Lower leg skin (tissue), 4 donors: ENCODE results near the gene LIF. TPM values are rescaled to one million over a fixed set of nuclear protein-coding genes. Genes with fewer than 3 reads are reported as not detected.

Source experiments
- DNase-seq, 2 donors: peaks; one replicate each; pipeline ENCODE4 v3.0.0-alpha.2; 2019; ENCODE audit warnings: low spot score in 2 of 2
- H3K4me3 ChIP-seq: fragments of 200-600 bp; sonication (generic); 2 replicates; pipeline ENCODE4 v1.5.1; 2017; ENCODE audit warnings: mild to moderate bottlenecking, low read depth; ENCODE audit not compliant: poor library complexity, severe bottlenecking
- POLR2A ChIP-seq, 2 donors: fragments of 450-650 bp; IDR thresholded peaks; one replicate each; pipeline ENCODE4 v1.6.1; 2016 to 2017; ENCODE audit warnings: antibody characterized with exemption in 2 of 2, mild to moderate bottlenecking in 1 of 2, moderate library complexity in 1 of 2
- WGBS, 2 donors: methylation state at CpG; one replicate each; pipeline ENCODE4 v1.1.5; 2018; 5-methylcytosine and 5-hydroxymethylcytosine counted together
- intact Hi-C: fragments of 100-400 bp; cut with DNase I; formaldehyde crosslinking; loops from one replicate; pipeline ENCODE4 v1.15.0; 2023; ENCODE audit warnings: low total_unique reads
- total RNA-seq, 4 donors: library from RNA; depleted of rRNA; stranded (reverse); fragments of >200 nt; gene quantifications; one replicate each; pipeline ENCODE4 v1.1.0, GENCODE V29; 2016
- TF ChIP-seq, protein P1 (sequence below), 3 donors: fragments of 450-650 bp; IDR thresholded peaks; one replicate each; pipeline ENCODE4 v1.5.1; 2016; ENCODE audit warnings: antibody characterized with exemption in 3 of 3, mild to moderate bottlenecking in 3 of 3, moderate library complexity in 2 of 3

The LIF gene
- total RNA-seq, 4 donors from 2014 or later = 5.2 to 11.8 (median 7.0) TPM

DNA sequence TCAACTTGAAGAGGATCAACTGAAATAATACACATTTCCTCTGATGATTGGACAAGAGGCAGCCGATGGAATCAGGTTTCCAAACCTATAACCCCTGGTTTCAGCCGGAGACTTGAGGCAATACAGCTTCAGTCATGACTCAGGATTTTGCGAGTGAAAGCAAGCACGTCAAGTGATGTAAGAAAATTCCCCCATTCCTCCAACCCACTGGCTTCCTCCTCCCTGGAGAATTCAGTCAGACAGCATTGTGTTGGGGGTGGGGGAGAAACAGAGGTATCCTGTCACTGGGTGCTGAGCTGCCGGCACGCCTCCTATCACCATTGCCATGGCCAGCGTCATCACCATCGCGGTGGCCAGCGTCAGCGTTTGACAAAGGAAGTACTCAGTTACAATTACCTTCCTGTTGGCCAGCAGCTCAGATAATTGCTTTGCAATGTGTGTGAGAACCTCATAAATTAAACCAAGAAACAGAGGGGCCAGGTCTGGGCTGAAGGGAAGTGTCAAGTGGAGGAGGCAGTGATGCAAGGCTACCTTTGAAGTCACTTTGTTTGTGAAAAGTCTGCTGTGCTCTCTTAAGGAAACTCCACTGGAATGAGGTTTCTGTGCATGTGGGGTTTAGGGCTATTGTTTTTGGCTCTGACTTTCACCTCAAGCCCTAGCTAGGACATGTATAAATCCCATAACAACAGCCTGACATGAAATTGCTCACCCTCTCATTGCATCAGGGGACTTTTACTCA lies 50.2 kb downstream of the LIF start:
- peak; percentile 83 to 94 for DNase-seq
- TF ChIP-seq, protein P1, sequence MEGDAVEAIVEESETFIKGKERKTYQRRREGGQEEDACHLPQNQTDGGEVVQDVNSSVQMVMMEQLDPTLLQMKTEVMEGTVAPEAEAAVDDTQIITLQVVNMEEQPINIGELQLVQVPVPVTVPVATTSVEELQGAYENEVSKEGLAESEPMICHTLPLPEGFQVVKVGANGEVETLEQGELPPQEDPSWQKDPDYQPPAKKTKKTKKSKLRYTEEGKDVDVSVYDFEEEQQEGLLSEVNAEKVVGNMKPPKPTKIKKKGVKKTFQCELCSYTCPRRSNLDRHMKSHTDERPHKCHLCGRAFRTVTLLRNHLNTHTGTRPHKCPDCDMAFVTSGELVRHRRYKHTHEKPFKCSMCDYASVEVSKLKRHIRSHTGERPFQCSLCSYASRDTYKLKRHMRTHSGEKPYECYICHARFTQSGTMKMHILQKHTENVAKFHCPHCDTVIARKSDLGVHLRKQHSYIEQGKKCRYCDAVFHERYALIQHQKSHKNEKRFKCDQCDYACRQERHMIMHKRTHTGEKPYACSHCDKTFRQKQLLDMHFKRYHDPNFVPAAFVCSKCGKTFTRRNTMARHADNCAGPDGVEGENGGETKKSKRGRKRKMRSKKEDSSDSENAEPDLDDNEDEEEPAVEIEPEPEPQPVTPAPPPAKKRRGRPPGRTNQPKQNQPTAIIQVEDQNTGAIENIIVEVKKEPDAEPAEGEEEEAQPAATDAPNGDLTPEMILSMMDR (IDR thresholded peaks at IDR 0.05) = no peak
- TF ChIP-seq POLR2A (IDR thresholded peaks at IDR 0.05) = no peak
- 5 to 11% methylated on average over 11 of the region's 11 CpGs for WGBS, 2 donors
- intact Hi-C loops = no loop called here
- no peak overlapping the region for H3K4me3 ChIP-seq

DNA sequence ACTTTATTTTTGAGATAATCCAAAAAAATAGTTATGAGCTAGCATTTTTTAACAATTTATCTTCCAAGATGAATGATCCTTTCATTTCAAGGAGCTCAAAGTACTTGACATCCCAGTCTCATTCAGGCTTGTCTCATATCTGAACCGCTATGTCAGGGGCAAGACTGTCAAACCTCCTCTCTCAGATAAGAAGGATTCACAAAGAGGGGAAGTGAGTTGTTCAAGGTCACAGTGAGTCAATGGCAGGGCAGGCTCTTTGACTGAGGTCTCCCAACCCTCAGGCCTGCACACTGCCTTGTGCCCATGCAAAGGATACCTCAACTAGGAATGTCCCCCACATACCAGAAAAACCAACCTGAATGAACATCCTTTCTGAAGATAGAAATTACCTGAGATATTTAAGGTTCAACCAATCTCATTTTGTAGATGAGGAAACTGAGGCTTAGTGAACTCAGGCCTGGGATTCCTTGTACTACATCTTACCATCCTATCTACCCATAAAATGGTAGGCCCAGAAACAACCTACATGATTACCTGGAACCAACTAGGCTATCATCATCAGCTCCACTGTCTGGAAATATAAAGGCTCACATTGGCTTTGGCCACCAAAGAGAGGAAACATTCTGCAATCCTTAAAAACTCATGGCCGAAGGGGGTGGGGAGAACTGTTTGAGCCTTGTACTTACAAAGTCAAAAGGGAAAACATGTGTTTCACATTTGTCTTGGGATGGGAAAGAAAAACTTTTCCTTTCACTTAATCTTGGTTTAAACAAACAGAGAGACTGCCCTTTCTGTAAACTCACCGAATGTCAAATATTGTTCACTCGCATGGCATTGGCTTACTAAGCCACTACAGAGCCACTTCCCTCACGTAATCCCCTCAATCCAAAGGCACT lies 51.1 kb downstream of the LIF start:
- TF ChIP-seq, protein P1 (IDR thresholded peaks at IDR 0.05) = no peak
- no peak for TF ChIP-seq POLR2A (IDR thresholded peaks at IDR 0.05)
- DNase-seq = no peak
- WGBS, 2 donors = 47 to 53% methylated on average over 5 of the region's 5 CpGs
- intact Hi-C loops = no loop called here
- H3K4me3 ChIP-seq = no peak overlapping the region

DNA sequence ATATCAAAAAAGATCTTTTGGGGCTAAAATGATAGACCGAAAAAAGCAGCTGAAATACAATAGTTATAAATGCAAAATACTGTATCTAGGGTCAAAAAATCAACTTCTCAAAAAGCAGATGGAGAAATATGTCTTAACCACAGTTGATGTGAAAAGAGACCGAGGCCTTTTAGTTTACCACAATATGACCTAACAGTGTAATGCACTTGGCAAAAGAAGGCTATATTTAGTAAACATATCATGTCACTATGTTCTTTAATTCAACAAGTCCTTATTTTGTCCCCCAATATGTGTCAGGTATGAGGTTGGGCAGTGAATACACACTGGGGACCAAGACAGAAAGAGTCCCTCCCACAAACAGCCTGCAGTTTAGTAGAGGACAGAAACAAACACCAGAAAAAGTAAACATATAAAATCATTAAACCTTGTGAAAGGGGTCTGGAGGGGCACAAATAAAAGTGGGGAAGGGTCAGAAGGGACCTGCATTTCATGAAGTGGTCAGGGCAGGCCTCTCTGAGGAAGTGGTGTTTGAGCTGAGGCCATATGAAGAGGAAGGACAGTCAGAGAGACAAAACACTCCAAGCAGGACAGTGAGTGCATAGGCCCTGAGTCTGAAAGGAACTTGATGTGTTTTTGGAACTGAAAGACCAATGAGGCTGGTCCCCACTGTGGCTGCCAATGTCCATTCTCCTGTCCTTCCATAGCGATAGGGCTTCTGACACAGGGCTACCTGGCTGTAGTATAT lies 53.4 kb downstream of the LIF start:
- WGBS, 2 donors = 90 to 96% methylated on average over 3 of the region's 3 CpGs
- no peak for TF ChIP-seq POLR2A (IDR thresholded peaks at IDR 0.05)
- TF ChIP-seq, protein P1 (IDR thresholded peaks at IDR 0.05) = no peak
- intact Hi-C loops = no loop called here
- H3K4me3 ChIP-seq = no peak overlapping the region
- DNase-seq = no peak

DNA sequence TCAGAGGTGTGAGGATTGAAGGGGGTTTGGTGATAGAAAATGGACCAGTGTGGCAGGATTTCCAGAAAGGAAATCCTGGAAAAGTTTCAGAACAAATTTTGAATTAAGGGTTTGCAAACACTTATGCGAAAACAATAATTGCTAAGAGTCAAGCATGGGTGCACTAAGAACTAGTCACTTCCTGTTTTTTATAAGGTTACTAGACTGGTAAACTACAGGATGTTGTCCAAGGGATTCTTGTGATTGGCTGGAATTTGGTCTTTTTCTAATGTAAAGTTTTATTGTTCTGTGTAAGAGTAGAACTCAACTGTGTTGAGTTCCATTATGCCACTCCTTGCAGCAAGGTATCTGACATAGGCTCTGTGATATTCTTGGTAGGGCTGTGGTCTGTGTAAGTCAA lies 54.1 kb downstream of the LIF start:
- 41 to 92% methylated on average over 1 of the region's 1 CpG for WGBS, 2 donors
- TF ChIP-seq, protein P1 (IDR thresholded peaks at IDR 0.05) = no peak
- TF ChIP-seq POLR2A (IDR thresholded peaks at IDR 0.05) = no peak
- DNase-seq = no peak
- H3K4me3 ChIP-seq = no peak overlapping the region
- intact Hi-C loops = no loop called here

DNA sequence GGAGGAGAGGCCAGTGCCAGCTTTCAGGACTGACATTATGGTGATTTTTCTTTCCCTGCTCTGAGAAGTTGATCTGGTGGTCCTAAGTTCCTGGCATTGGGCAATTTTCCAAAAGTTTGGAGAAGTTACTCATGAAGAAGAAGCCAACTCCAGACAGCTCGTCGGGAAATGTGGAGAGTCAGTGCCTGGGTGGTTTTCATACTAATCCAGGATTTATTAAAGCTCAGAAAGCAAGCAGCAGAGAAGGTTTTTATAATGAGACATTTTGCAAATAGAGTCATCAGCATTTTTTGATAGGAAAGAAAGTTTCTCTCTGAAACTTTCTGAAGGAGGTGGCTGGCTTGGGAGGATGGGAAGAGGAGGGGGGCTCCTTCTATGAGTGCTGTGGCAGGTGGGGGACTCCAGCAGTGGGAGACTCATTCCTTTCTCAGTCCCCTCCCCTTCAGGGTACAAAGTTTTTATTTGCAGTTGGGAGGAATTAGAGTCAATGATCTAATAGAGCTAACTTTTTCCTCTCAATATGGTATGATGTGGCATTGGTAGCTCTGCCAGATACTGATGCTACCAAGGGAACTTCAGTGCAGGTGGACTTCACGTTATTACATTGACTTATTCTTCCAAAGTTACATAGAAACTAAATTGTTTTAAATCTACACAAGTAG lies 55.4 kb downstream of the LIF start:
- WGBS, 2 donors = 82 to 88% methylated on average over 3 of the region's 3 CpGs
- intact Hi-C loops = no loop called here
- TF ChIP-seq POLR2A (IDR thresholded peaks at IDR 0.05) = no peak
- TF ChIP-seq, protein P1 (IDR thresholded peaks at IDR 0.05) = no peak
- DNase-seq = no peak
- no peak overlapping the region for H3K4me3 ChIP-seq
